Fibroblast of pulmonary artery (primary cell): Measurements from ENCODE around the gene VCAN.

ENCODE experiments used
- DNase-seq: peaks from one replicate; pipeline ENCODE4 v3.0.0-alpha.2; 2010; ENCODE audit warnings: low read depth
- H3K4me3 ChIP-seq: replicated peaks from 2 replicates; pipeline ENCODE4 v1.5.1; 2011; ENCODE audit warnings: low read depth, mild to moderate bottlenecking, control low read depth, low read length, moderate library complexity
- TF ChIP-seq, protein P1 (sequence below): IDR thresholded peaks from 2 replicates; pipeline ENCODE4 v1.5.1; 2011; ENCODE audit warnings: mild to moderate bottlenecking, control low read depth, low read length, inconsistent platforms; ENCODE audit errors: missing control alignments

Gene VCAN

DNA sequence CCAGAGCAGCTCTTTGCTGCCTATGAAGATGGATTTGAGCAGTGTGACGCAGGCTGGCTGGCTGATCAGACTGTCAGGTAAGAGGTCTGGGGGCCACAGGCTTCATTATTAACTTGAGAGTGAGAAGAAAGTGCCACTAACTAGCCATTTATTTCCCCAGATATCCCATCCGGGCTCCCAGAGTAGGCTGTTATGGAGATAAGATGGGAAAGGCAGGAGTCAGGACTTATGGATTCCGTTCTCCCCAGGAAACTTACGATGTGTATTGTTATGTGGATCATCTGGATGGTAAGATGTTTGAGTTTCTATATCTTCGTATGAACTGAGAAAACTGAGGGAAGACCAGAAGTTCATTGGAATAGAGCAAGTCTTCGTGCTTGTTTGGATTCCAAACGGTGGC, 22.1 kb downstream of the VCAN start:
- no peak overlapping the region for H3K4me3 ChIP-seq
- no peak for DNase-seq
- TF ChIP-seq, protein P1, sequence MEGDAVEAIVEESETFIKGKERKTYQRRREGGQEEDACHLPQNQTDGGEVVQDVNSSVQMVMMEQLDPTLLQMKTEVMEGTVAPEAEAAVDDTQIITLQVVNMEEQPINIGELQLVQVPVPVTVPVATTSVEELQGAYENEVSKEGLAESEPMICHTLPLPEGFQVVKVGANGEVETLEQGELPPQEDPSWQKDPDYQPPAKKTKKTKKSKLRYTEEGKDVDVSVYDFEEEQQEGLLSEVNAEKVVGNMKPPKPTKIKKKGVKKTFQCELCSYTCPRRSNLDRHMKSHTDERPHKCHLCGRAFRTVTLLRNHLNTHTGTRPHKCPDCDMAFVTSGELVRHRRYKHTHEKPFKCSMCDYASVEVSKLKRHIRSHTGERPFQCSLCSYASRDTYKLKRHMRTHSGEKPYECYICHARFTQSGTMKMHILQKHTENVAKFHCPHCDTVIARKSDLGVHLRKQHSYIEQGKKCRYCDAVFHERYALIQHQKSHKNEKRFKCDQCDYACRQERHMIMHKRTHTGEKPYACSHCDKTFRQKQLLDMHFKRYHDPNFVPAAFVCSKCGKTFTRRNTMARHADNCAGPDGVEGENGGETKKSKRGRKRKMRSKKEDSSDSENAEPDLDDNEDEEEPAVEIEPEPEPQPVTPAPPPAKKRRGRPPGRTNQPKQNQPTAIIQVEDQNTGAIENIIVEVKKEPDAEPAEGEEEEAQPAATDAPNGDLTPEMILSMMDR: no peak

- no peak for DNase-seq
- H3K4me3 ChIP-seq: no peak overlapping the region
- TF ChIP-seq, protein P1: no peak
Observed at GRCh38 chr5:83494087-83494620, 22.6 kb downstream of the VCAN start.

- DNase-seq: no peak
- H3K4me3 ChIP-seq: no peak overlapping the region
- TF ChIP-seq, protein P1: no peak
Observed at GRCh38 chr5:83494666-83495065, 23.1 kb downstream of the VCAN start.

- DNase-seq: no peak
- TF ChIP-seq, protein P1: no peak
- no peak overlapping the region for H3K4me3 ChIP-seq
Observed at GRCh38 chr5:83496626-83497025, 25.1 kb downstream of the VCAN start.

DNA sequence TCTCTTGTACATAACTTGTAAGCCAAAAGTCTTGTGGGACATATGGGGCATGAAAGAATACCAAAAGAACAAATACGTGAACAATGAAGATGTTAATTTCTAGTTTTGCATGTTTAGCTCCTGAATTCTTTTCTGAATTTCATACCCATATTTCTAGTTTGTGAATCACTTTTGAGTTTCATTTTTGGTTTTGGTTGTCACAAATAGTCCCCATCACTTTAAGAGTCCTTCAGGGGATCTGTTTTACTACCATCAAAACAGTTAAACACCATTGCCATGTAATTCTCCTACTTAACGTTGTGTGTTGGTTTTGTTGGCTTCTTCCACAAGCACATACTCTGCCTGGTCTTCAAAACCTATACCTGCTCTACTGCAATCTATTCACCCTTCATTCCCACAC, 27.0 kb downstream of the VCAN start:
- DNase-seq: no peak
- H3K4me3 ChIP-seq: no peak overlapping the region
- TF ChIP-seq, protein P1: no peak

- no peak overlapping the region for H3K4me3 ChIP-seq
- TF ChIP-seq, protein P1: no peak
- peak; percentile 20 for DNase-seq
Observed at GRCh38 chr5:83503662-83504061, 32.1 kb downstream of the VCAN start.

DNA sequence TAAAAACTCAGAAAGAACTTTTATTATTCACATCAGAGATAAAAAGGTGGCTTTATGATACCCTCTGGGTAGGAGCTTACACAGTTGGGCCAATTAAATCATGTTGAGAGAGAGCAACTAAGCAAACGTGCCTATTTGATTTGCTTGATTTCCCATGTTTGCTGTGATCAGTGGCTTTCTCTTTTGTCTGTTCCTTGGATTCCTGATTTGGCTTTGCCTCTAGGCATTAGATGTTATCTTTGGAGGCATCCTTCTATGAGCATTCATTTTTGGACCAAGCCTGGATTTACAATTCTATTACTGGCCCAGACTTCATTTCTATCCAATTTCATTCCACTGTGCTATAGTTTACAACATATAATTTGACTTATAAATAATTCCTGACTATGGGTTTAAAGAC, 35.9 kb downstream of the VCAN start:
- H3K4me3 ChIP-seq: no peak overlapping the region
- TF ChIP-seq, protein P1: no peak
- no peak for DNase-seq
